Measurements from ENCODE around the gene OCIAD2.
"Not testable (repeated sequence)": the region's sequence is repeated elsewhere in the genome, so short reads cannot be mapped to it uniquely, and the experiment has no call there.

OCIAD2 gene

GRCh38 chr4:48854395-48854683 is 52.2 kb downstream of the OCIAD2 start:
- no peak for DNase-seq (ENCODE audit: low read depth, low spot score)

GRCh38 chr4:48853604-48854394 is 52.8 kb downstream of the OCIAD2 start:
- DNase-seq (ENCODE audit: low read depth, low spot score): no peak

GRCh38 chr4:48851651-48852050 is 54.9 kb downstream of the OCIAD2 start:
- no peak for DNase-seq (ENCODE audit: low read depth, low spot score)

DNA sequence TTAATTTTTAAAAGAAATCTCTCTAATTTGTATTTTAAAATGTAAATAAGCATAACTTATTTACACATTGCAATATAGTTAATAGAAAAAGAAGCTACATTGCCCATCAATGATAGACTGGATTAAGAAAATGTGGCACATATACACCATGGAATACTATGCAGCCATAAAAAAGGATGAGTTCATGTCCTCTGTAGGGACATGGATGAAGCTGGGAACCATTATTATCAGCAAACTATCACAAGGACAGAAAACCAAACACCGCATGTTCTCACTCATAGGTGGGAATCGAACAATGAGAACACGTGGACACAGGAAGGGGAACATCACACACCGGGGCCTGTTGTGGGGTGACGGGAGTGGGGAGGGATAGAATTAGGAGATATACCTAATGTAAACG is 57.8 kb downstream of the OCIAD2 start:
- DNase-seq (ENCODE audit: low read depth, low spot score): not testable (repeated sequence)

GRCh38 chr4:48844843-48845242 is 61.7 kb downstream of the OCIAD2 start:
- DNase-seq (ENCODE audit: low read depth, low spot score): no peak

GRCh38 chr4:48841045-48841827 is 65.3 kb downstream of the OCIAD2 start:
- DNase-seq (ENCODE audit: low read depth, low spot score): no peak

DNA sequence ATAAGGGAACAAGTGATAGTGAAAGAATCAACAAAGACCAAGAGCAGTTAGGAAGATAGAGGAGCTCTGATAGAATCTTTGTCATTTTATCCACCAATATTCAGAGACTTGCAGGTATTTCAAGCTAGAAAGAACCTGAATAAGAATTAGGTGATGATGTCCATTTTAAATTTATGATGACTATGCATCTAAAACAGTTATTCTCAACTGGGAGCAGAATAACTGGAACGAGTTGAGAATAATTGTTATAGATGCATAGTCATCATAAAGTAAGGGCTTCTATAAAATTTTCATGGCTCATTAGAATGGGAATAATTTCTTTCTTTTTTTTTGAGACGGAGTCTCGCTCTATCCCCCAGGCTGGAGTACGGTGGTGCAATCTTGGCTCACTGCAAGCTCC is 69.9 kb downstream of the OCIAD2 start:
- DNase-seq (ENCODE audit: low read depth, low spot score): no peak

All from activated naive CD8-positive, alpha-beta T cell treated with anti-CD3 and anti-CD28 coated beads, Interleukin-2, amount 50 U/mL, for 16 hours (primary cell).